NCI-H1048 (cell line): Measurements from ENCODE around the gene FAM72B.
"Not testable (repeated sequence)": the region's sequence is repeated elsewhere in the genome, so short reads cannot be mapped to it uniquely, and the experiment has no call there.

Experiments
- DNase-seq: peaks from one replicate; lab custom pipeline; 2025; lab: John Stamatoyannopoulos, UW

The FAM72B gene

DNA sequence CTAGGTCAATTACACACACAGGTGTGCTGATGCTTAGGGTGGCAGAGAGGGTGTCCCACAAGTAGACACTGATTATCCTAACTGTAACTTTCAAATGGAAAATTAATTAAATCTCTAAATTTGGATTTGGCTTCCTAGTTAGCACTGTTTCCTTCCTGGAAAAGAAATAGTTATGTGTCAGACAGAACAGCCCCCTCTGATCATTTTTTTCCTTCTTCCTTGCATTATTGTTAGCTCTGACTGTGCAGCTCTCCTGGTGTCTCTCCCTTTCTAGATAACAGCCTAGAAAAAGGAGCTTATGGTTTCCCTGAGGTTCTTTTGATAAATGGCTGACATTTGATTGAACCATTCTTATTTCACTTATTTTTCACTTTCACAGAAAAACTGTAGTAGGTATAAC is 31.4 kb downstream of the FAM72B start:
- DNase-seq = not testable (repeated sequence)

DNA sequence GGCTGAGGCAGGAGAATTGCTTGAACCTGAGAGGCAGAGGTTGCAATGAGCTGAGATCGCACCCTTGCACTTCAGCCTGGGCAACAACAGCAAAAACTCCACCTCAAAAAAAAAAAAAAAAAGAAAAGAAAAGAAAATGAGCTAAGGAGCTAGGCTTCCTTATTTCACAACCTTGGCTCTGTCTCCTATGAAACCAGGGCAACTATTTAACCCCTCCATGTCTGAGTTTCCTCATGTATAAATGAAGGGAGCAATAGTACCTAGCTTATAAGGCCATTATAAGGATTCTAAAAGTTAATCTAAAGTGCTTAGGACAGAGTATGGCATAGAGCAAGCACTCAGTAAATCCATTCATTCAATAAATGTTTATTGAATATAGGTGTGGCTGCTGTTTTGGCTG is 32.8 kb downstream of the FAM72B start:
- DNase-seq = not testable (repeated sequence)

DNA sequence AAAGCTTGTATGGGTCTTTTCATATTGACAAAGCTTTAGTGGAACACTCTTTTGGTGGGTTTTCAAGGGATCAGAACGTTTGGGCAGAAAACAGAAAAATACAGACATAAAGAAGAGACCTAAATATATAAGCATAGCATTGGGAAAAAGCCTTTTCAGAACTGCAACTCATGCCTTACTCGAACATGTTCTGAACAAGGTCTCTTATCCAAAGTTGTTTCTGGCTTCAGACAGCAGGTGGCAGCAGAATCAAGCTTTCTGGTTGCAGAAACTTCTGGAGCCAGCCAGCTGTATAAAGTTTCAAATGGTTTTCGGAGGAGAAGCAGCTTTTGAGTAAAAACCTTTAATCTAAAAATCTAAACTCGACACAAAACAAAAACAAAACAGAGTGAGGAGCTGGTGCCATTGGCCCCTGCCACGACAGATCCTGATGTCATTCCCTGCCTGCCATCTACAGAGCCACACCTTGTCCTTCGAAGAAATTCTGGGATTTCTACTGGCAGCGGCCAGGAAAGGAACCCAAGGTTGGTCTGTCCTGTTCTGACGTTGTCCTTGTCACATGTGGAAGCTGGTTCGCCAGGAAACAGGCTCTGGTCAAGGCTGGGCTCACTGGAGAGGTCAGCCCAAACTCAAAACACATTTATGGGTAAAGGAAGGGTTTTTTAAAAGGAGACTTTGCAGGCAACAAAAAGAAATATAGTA is 35.5 kb downstream of the FAM72B start:
- DNase-seq = not testable (repeated sequence)

DNA sequence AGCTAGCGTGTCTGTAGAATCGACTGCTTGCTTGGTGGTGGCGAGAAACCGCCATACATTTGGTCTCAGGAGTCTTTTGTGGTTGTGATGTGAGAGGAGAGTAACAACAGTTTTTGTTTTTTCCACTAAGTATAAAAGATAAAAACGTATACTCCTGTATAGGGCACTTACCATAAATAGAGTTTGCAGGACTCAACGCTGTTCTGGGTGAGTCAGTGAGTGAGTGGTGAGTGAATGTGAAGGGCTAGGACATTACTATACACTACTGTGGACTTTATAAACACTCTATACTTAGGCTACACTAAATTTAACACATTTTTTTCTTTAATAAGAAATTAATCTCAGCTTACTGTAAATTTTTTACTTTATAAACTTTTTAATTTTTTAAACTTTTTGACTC is 43.7 kb downstream of the FAM72B start:
- DNase-seq = not testable (repeated sequence)

DNA sequence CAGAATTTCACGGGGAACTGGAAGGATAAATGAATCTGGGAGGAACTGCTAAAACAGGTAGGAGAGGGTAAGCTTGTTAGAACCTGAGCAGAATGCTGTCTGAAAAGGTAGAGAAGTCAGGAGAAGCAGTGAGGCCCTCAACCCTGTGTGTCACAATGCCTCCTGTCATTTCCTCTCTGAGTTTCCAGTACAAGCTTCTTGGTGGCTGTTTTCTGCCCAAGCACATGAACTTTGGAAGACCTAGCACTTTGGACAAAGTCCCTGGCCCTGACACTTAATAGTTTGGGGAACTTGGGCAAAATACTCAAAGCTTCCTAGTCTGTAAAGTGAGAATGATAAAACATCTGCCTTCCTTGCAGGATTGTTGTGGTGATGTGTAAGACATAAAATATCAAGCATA is 52.6 kb downstream of the FAM72B start:
- DNase-seq = not testable (repeated sequence)

DNA sequence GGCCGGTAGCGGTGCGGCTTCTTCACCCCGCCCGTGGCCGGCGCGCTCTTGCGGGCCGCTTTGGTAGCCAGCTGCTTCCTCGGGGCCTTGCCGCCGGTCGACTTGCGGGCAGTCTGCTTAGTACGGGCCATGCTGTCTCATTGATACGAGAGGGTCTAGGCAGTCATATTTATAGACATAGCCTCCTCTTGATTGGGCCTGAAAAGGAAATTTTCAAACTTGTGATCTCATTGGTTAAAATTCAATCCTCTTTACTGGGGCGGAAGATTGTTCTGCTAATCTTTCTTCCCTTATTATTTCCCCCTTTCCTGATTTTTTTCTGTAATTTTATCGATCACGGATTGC is 65.7 kb downstream of the FAM72B start:
- not testable (repeated sequence) for DNase-seq
